IMR-90 (cell line): ENCODE data around the gene TBC1D9B.

Experiments
- BHLHE40 ChIP-seq: fragments of 150-350 bp; IDR thresholded peaks from 2 replicates; pipeline ENCODE4 v1.6.1; 2016; ENCODE audit warnings: mild to moderate bottlenecking, low read depth, low read length
- CEBPB ChIP-seq: IDR thresholded peaks from 2 replicates; pipeline ENCODE4 v1.6.1; 2012; ENCODE audit warnings: low read depth, low read length, improper control_type of control experiment
- CHD1 ChIP-seq: IDR thresholded peaks from 2 replicates; pipeline ENCODE4 v1.6.1; 2012; ENCODE audit warnings: low read depth, low read length, improper control_type of control experiment
- FOS ChIP-seq: fragments of 150-350 bp; IDR thresholded peaks from 2 replicates; pipeline ENCODE4 v1.6.1; 2016; ENCODE audit warnings: low read depth, low read length
- MAZ ChIP-seq: IDR thresholded peaks from 2 replicates; pipeline ENCODE4 v1.6.1; 2012; ENCODE audit warnings: low read depth, mild to moderate bottlenecking, low read length, improper control_type of control experiment, moderate library complexity, borderline replicate concordance
- MXI1 ChIP-seq: IDR thresholded peaks from 2 replicates; pipeline ENCODE4 v1.6.1; 2012; ENCODE audit warnings: low read depth, mild to moderate bottlenecking, low read length, moderate library complexity, borderline replicate concordance
- NFE2L2 ChIP-seq: fragments of 150-350 bp; IDR thresholded peaks from 2 replicates; pipeline ENCODE4 v1.6.1; 2016; ENCODE audit warnings: low read depth, mild to moderate bottlenecking, low read length
- POLR2A ChIP-seq: IDR thresholded peaks from 2 replicates; pipeline ENCODE4 v1.6.1; 2012; ENCODE audit warnings: mild to moderate bottlenecking, low read depth, low read length
- RAD21 ChIP-seq: IDR thresholded peaks from 2 replicates; pipeline ENCODE4 v1.6.1; 2012; ENCODE audit warnings: low read length, improper control_type of control experiment
- SMC3 ChIP-seq: fragments of 150-350 bp; IDR thresholded peaks from 2 replicates; pipeline ENCODE4 v1.6.1; 2016; ENCODE audit warnings: low read depth, mild to moderate bottlenecking, antibody characterized with exemption, low read length, moderate library complexity
- TF ChIP-seq, protein P1 (sequence below): conservative IDR thresholded peaks from 2 replicates; pipeline ENCODE4 v1.5.1; 2012; ENCODE audit warnings: mild to moderate bottlenecking, low read depth, low read length, improper control_type of control experiment
- TF ChIP-seq, protein P2 (sequence below): fragments of 150-350 bp; IDR thresholded peaks from 2 replicates; pipeline ENCODE4 v1.6.1; 2017; ENCODE audit warnings: mild to moderate bottlenecking, antibody characterized with exemption, low read length, low read depth

DNA sequence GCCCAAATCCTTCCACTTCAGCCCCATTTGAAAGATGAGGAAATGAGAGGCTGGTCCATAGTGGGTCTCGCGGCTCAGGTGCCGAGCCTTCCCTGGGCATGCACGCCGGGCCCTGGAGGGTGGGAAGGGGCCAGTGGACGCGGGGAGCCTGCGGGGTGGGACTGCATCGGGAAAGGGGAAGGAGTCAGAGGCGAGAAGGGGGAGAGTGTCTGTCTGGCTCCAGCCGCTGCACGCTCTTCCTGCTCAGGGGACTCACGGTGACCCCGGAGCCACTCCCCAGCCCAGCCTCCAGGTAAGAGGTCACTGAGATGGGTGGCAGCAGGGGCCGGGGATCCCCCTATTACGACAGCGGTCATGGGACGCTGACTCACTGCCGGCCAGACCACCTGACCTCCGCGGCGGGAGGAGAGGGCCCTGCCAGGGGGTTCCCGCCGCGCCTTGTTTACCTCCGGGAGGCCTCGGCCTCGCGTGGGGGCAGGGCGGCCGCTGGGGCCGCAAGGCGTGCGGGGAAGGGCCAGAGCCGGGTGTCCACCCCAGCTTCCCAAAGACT is 88.9 kb downstream of the TBC1D9B start:
- TF ChIP-seq, protein P1, sequence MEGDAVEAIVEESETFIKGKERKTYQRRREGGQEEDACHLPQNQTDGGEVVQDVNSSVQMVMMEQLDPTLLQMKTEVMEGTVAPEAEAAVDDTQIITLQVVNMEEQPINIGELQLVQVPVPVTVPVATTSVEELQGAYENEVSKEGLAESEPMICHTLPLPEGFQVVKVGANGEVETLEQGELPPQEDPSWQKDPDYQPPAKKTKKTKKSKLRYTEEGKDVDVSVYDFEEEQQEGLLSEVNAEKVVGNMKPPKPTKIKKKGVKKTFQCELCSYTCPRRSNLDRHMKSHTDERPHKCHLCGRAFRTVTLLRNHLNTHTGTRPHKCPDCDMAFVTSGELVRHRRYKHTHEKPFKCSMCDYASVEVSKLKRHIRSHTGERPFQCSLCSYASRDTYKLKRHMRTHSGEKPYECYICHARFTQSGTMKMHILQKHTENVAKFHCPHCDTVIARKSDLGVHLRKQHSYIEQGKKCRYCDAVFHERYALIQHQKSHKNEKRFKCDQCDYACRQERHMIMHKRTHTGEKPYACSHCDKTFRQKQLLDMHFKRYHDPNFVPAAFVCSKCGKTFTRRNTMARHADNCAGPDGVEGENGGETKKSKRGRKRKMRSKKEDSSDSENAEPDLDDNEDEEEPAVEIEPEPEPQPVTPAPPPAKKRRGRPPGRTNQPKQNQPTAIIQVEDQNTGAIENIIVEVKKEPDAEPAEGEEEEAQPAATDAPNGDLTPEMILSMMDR = no peak
- TF ChIP-seq, protein P2, sequence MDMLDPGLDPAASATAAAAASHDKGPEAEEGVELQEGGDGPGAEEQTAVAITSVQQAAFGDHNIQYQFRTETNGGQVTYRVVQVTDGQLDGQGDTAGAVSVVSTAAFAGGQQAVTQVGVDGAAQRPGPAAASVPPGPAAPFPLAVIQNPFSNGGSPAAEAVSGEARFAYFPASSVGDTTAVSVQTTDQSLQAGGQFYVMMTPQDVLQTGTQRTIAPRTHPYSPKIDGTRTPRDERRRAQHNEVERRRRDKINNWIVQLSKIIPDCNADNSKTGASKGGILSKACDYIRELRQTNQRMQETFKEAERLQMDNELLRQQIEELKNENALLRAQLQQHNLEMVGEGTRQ = peak; percentile 96
- peak; percentile 81 for TF ChIP-seq CEBPB
- no peak for TF ChIP-seq POLR2A
- peak; percentile 18; the same call in 1 of the 2 replicates for TF ChIP-seq BHLHE40
- TF ChIP-seq FOS = peak; percentile 89
- TF ChIP-seq RAD21 = no peak
- no peak for TF ChIP-seq SMC3
- TF ChIP-seq MXI1 = no peak; the same call in 1 of the 2 replicates
- peak; percentile 71; the same call in 1 of the 2 replicates for TF ChIP-seq NFE2L2
- no peak for TF ChIP-seq CHD1
- TF ChIP-seq MAZ = peak; percentile 70
